Measurements from ENCODE around the gene CHMP4A. TPM values are rescaled to one million over a fixed set of nuclear protein-coding genes. Genes with fewer than 3 reads are reported as not detected.

CHMP4A gene
- total RNA-seq, result 25.6 and 31.3 TPM in 2 replicates

GRCh38 chr14:24212924-24213865 is at the start of gene CHMP4A:
TSS of gene CHMP4A (minus strand) at chr14:24213488. CDS start at chr14:24213439, 49 bp downstream.

DNA sequence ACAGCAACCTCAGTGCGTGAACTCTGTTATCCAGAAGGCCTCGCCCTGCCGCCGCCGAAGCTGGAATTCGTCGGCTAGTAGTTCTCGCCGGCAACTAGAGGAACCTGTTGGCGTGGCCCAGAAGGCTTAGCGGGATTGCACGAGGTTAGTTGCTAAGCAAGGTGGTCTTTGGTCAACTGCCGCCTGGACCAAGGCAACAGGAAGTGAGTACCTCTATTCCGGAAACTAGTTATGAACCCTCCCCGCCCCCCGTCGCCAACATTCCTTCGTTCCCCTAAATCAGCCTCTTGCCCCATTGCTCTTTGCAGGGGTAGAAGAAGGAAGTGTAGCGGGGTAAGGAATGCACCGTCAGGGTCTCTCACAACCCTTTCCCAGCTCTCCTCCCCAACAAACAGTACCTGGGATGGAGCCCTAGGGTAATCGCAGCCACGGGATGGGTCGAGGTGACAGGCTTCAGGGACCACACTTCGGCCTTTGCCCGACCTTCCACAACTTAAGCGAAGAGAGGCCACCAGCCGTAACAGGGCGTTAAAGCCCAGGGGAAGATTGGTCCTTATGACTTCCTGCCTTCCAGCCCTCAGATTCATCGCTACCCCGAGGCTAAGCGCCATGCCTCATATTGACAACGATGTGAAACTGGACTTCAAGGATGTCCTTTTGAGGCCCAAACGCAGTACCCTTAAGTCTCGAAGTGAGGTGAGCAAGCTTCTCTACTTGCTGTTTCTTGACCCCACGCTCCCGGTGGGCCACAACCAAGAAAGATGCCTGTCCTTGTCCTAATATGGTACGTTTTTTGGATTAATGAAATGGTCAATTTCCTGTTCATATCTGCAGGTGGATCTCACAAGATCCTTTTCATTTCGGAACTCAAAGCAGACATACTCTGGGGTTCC is 19.6 kb upstream of the CHMP4A start, which contains the start of gene GMPR2:
TSS of gene GMPR2 (plus strand) at position 285 of the 893 bp plus-strand sequence. CDS start at position 610, 325 bp downstream.

DNA sequence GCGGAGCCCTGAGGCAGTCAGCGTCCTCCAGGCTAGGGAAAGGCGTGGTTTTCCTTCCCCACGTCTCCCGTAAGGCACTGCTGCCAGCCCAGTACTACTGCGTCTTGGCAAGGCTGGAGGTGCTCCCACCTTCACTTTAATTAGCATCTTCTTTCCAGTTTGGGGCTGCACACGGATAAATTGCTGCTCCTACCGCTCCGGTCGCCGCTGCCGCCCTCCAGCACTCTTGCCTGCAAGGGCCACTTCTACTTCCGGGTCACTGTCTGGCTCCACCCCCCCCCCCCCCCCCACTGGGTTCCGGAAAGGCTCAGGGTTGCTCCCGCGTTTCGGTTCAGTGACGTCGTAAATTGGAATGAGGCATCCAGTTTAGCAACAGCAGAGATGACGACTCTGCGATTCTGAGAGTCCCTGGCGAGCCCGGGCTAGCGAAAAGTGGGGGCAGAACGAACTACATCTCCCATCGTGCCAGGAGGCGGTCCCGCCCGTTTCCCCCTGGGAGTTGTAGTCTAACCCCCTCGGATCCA is 18.9 kb upstream of the CHMP4A start, which contains the start of gene NEDD8:
TSS of gene NEDD8 (minus strand) at position 247 of the 524 bp plus-strand sequence. CDS start at position 147, 100 bp downstream.

GRCh38 chr14:24215495-24216344 is 2.4 kb upstream of the CHMP4A start, which contains the start of gene MDP1:
TSS of gene MDP1 (minus strand) at chr14:24216066. CDS start at chr14:24215955, 111 bp downstream.

GRCh38 chr14:24195186-24196070 is 17.9 kb downstream of the CHMP4A start, which contains the start of gene TM9SF1:
TSS of gene TM9SF1 (minus strand) at chr14:24195441. CDS start at chr14:24195019, 422 bp downstream.

GRCh38 chr14:24188251-24189058 is 24.8 kb downstream of the CHMP4A start, which contains the start of gene IPO4:
TSS of gene IPO4 (minus strand) at chr14:24188816. CDS start at chr14:24188787, 29 bp downstream.

DNA sequence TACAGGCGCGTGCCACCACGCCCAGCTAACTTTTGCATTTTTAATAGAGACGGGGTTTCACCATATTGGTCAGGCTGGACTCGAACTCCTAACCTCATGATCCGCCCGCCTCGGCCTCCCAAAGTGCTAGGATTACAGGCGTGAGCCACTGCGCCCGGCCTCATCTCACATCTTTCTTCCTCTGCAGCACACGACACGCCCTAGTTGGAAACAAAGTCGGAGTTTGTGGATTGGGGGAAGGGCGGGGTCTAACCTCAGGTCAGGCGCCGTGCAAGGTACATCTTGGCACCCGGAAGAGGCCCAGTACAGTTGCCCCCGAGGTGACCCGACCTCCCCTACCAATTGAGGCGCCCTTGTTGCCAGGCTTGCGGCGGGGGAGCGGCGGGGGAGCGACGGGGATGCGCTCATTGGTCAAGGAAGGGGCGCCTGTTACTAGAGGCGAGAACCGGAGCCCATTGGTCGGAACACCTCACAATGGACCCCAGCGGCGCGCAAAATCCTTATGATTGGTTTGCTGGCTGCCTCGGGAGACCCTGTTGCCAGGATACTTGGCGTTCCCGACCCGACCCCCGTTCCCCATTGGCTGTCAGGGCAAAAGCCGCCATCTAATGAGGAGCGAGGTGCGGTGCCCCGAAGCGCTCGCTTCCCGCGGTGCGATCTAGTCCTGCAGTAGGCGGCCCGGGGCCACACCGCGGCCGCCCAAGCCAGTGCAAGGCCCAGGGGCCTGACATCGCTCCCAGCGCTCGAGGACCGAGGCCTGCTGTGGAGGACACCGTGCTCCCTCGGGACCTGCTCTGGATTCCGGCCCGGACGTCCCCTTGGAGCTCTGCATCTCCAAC is 41.6 kb downstream of the CHMP4A start, which contains the start of gene REC8:
TSS of gene REC8 (plus strand) at position 659 of the 839 bp plus-strand sequence. CDS start 473 bp downstream, outside the sequence.

GRCh38 chr14:24160850-24161804 is 52.2 kb downstream of the CHMP4A start, which contains the start of gene IRF9:
TSS of gene IRF9 (plus strand) at chr14:24161265. CDS start at chr14:24162145, 880 bp downstream.

Other genes with a start within 250 kb of the CHMP4A start
- gene DHRS4L2, start 224.6 kb downstream of the CHMP4A start, total RNA-seq, result 9.2 and 18.4 TPM in 2 replicates
- gene CARMIL3, start 161.5 kb downstream of the CHMP4A start, total RNA-seq, result under 0.01 TPM in 1 of 2 replicates, not detected in the other
- gene CPNE6, start 141.9 kb downstream of the CHMP4A start, total RNA-seq, result not detected in 2 replicates
- 8.6 and 10.2 TPM in 2 replicates for gene PCK2, start 119.2 kb downstream of the CHMP4A start, total RNA-seq
- 63.2 and 68.4 TPM in 2 replicates for gene DCAF11, start 98.7 kb downstream of the CHMP4A start, total RNA-seq
- gene NRL, start 98.5 kb downstream of the CHMP4A start, total RNA-seq, result 0.75 and 0.79 TPM in 2 replicates
- 0.13 and 0.19 TPM in 2 replicates for gene FITM1, start 82.8 kb downstream of the CHMP4A start, total RNA-seq
- 97.5 and 122 TPM in 2 replicates for gene PSME1, start 77.3 kb downstream of the CHMP4A start, total RNA-seq
- 19.2 and 29.5 TPM in 2 replicates for gene EMC9, start 71.9 kb downstream of the CHMP4A start, total RNA-seq
- 114 and 116 TPM in 2 replicates for gene PSME2, start 66.9 kb downstream of the CHMP4A start, total RNA-seq
- 31.8 and 33.7 TPM in 2 replicates for gene RNF31, start 66.0 kb downstream of the CHMP4A start, total RNA-seq
- gene IRF9, start 52.2 kb downstream of the CHMP4A start, total RNA-seq, result 102 and 108 TPM in 2 replicates
- 0.66 and 1.4 TPM in 2 replicates for gene REC8, start 41.4 kb downstream of the CHMP4A start, total RNA-seq
- gene IPO4, start 24.7 kb downstream of the CHMP4A start, total RNA-seq, result 32.3 and 46.9 TPM in 2 replicates
- gene TM9SF1, start 18.0 kb downstream of the CHMP4A start, total RNA-seq, result 52.8 and 58.4 TPM in 2 replicates
- gene TSSK4, start 7.8 kb downstream of the CHMP4A start, total RNA-seq, result 0.19 TPM in 1 of 2 replicates, not detected in the other
- 17.4 and 21.1 TPM in 2 replicates for gene MDP1, start 2.6 kb upstream of the CHMP4A start, total RNA-seq
- 300 and 324 TPM in 2 replicates for gene NEDD8, start 18.9 kb upstream of the CHMP4A start, total RNA-seq
- 93.1 and 102 TPM in 2 replicates for gene GMPR2, start 19.4 kb upstream of the CHMP4A start, total RNA-seq
- 51.5 and 55.1 TPM in 2 replicates for gene TINF2, start 29.1 kb upstream of the CHMP4A start, total RNA-seq
- 0.25 and 0.40 TPM in 2 replicates for gene TGM1, start 49.7 kb upstream of the CHMP4A start, total RNA-seq
- gene RABGGTA, start 58.1 kb upstream of the CHMP4A start, total RNA-seq, result 20.0 and 21.7 TPM in 2 replicates
- gene DHRS1, start 86.3 kb upstream of the CHMP4A start, total RNA-seq, result 14.5 and 20.0 TPM in 2 replicates
- gene NOP9, start 86.4 kb upstream of the CHMP4A start, total RNA-seq, result 16.8 and 22.3 TPM in 2 replicates
- 0.68 and 1.1 TPM in 2 replicates for gene CIDEB, start 94.5 kb upstream of the CHMP4A start, total RNA-seq
- gene LTB4R2, start 96.7 kb upstream of the CHMP4A start, total RNA-seq, result 2.0 and 2.6 TPM in 2 replicates
- gene LTB4R, start 98.0 kb upstream of the CHMP4A start, total RNA-seq, result 0.75 and 1.1 TPM in 2 replicates
- 2.6 and 2.9 TPM in 2 replicates for gene ADCY4, start 121.6 kb upstream of the CHMP4A start, total RNA-seq
- 0.19 and 0.40 TPM in 2 replicates for gene RIPK3, start 126.5 kb upstream of the CHMP4A start, total RNA-seq
- gene NFATC4, start 154.7 kb upstream of the CHMP4A start, total RNA-seq, result 32.8 and 34.5 TPM in 2 replicates
- gene NYNRIN, start 185.5 kb upstream of the CHMP4A start, total RNA-seq, result 4.1 and 6.5 TPM in 2 replicates
- 3.0 and 4.5 TPM in 2 replicates for gene CBLN3, start 216.2 kb upstream of the CHMP4A start, total RNA-seq
- 48.1 and 48.2 TPM in 2 replicates for gene KHNYN, start 216.5 kb upstream of the CHMP4A start, total RNA-seq
- 10.1 and 15.1 TPM in 2 replicates for gene SDR39U1, start 229.3 kb upstream of the CHMP4A start, total RNA-seq